ENCODE results near the gene SCN5A. TPM values are rescaled to one million over a fixed set of nuclear protein-coding genes. Genes with fewer than 3 reads are reported as not detected.

The SCN5A gene
- total RNA-seq, 1 donor from 2014 or later, result 3.9 TPM

GRCh38 chr3:38613426-38613825 lies 36.1 kb downstream of the SCN5A start:
- TF ChIP-seq CTCF (IDR thresholded peaks at IDR 0.05) (no peak), EZH2phosphoT487 (IDR thresholded peaks at IDR 0.05) (no peak), EZH2 (IDR thresholded peaks at IDR 0.05) (no peak)
- H3K4me1 ChIP-seq, result no peaks in the 10 kb centered on the region
- no peaks in the 10 kb centered on the region for H3K27me3 ChIP-seq
- no peak overlapping the region for H3K4me2 ChIP-seq
- H3K27ac ChIP-seq, result no peak overlapping the region
- H3K9me3 ChIP-seq (ENCODE audit: low read depth), result no peaks in the 10 kb centered on the region
- H3F3A ChIP-seq (ENCODE audit: low read depth), result no peaks in the 10 kb centered on the region
- no peak overlapping the region for H3K9ac ChIP-seq
- no peaks in the 10 kb centered on the region for H3K36me3 ChIP-seq
- Mint-ChIP-seq H3K4me1 (peaks cover 3% of the 10 kb centered on the region), H3K4me3 (no peak overlapping the region), H3K9me3 (no peaks in the 10 kb centered on the region), H3K27ac (no peak overlapping the region), H3K36me3 (no peaks in the 10 kb centered on the region), H3K27me3 (ENCODE audit: insufficient read depth, low read depth) (peaks cover 18% of the 10 kb centered on the region)
- no peaks in the 10 kb centered on the region for H3K79me2 ChIP-seq (ENCODE audit: low read depth)
- H2AFZ ChIP-seq (replicated peaks), result no peak overlapping the region
- H4K20me1 ChIP-seq (ENCODE audit: low read depth), result no peaks in the 10 kb centered on the region
- DNase-seq (ENCODE audit: low spot score), result no peak
- H3K4me3 ChIP-seq, result no peak overlapping the region

- no peaks in the 10 kb centered on the region for H3K27me3 ChIP-seq
- H3K4me2 ChIP-seq, result no peak overlapping the region
- H3K9me3 ChIP-seq (ENCODE audit: low read depth), result no peaks in the 10 kb centered on the region
- no peaks in the 10 kb centered on the region for H3K79me2 ChIP-seq (ENCODE audit: low read depth)
- H3K4me3 ChIP-seq, result no peak overlapping the region
- no peak overlapping the region for H3K9ac ChIP-seq
- Mint-ChIP-seq H3K9me3 (no peaks in the 10 kb centered on the region), H3K27me3 (ENCODE audit: insufficient read depth, low read depth) (peaks cover 16% of the 10 kb centered on the region), H3K4me3 (no peak overlapping the region), H3K27ac (no peak overlapping the region), H3K36me3 (no peaks in the 10 kb centered on the region), H3K4me1 (peaks cover 10% of the 10 kb centered on the region)
- H3K4me1 ChIP-seq, result no peaks in the 10 kb centered on the region
- H3K36me3 ChIP-seq, result no peaks in the 10 kb centered on the region
- no peak overlapping the region for H2AFZ ChIP-seq (replicated peaks)
- TF ChIP-seq EZH2phosphoT487 (IDR thresholded peaks at IDR 0.05) (no peak), CTCF (IDR thresholded peaks at IDR 0.05) (no peak), EZH2 (IDR thresholded peaks at IDR 0.05) (no peak)
- H4K20me1 ChIP-seq (ENCODE audit: low read depth), result no peaks in the 10 kb centered on the region
- DNase-seq (ENCODE audit: low spot score), result no peak
- H3F3A ChIP-seq (ENCODE audit: low read depth), result no peaks in the 10 kb centered on the region
- no peak overlapping the region for H3K27ac ChIP-seq
These were observed 37.6 kb downstream of the SCN5A start for GRCh38 chr3:38611866-38612265.

DNA sequence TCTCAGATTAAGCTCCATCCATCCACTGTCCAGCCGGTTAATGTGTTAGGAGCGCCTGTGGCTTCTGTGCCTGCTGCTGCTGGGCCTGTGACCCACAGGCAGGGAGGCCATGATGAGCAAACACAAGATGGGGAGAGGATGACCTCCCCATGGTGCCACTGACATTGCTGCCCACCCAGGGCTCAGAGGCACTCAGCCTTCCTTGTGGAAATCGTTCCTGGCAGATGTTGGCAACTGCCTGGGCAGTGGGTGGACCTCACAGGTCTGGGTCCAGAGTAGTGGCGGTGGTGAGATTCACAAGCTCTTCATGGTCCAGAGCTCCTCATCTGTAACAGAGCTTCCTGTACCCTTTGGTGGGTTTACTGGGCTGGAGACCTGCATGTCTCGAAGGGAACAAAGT lies 38.6 kb downstream of the SCN5A start:
- Histone ChIP-seq H3K27me3 (no peaks in the 10 kb centered on the region), H2AFZ (replicated peaks) (no peak overlapping the region), H3K9ac (no peak overlapping the region), H3K36me3 (no peaks in the 10 kb centered on the region), H3K79me2 (ENCODE audit: low read depth) (no peaks in the 10 kb centered on the region), H3K4me2 (no peak overlapping the region), H3F3A (ENCODE audit: low read depth) (no peaks in the 10 kb centered on the region), H3K4me3 (no peak overlapping the region), H4K20me1 (ENCODE audit: low read depth) (no peaks in the 10 kb centered on the region), H3K27ac (no peak overlapping the region), H3K4me1 (no peaks in the 10 kb centered on the region), H3K9me3 (ENCODE audit: low read depth) (no peaks in the 10 kb centered on the region)
- peaks cover 22% of the 10 kb centered on the region for H3K27me3 Mint-ChIP-seq (ENCODE audit: insufficient read depth, low read depth)
- H3K9me3 Mint-ChIP-seq, result no peaks in the 10 kb centered on the region
- H3K4me3 Mint-ChIP-seq, result no peak overlapping the region
- no peak for DNase-seq (ENCODE audit: low spot score)
- H3K4me1 Mint-ChIP-seq, result peaks cover 15% of the 10 kb centered on the region
- TF ChIP-seq CTCF (IDR thresholded peaks at IDR 0.05) (no peak), EZH2phosphoT487 (IDR thresholded peaks at IDR 0.05) (no peak), EZH2 (IDR thresholded peaks at IDR 0.05) (no peak)
- no peaks in the 10 kb centered on the region for H3K36me3 Mint-ChIP-seq
- no peak overlapping the region for H3K27ac Mint-ChIP-seq
